Stimulated activated CD8-positive, alpha-beta memory T cell treated with anti-CD3 and anti-CD28 coated beads, Interleukin-15, amount 100 ng/mL, for 48 hours (primary cell): ENCODE results near the gene GTF2I.
"Not testable (repeated sequence)": the region's sequence is repeated elsewhere in the genome, so short reads cannot be mapped to it uniquely, and the experiment has no call there.

Experiments used
- DNase-seq, 2 donors: peaks; one replicate each; pipeline ENCODE4 v3.0.0-alpha.2; 2020; ENCODE audit warnings: low read depth in 2 of 2

GTF2I gene

DNA sequence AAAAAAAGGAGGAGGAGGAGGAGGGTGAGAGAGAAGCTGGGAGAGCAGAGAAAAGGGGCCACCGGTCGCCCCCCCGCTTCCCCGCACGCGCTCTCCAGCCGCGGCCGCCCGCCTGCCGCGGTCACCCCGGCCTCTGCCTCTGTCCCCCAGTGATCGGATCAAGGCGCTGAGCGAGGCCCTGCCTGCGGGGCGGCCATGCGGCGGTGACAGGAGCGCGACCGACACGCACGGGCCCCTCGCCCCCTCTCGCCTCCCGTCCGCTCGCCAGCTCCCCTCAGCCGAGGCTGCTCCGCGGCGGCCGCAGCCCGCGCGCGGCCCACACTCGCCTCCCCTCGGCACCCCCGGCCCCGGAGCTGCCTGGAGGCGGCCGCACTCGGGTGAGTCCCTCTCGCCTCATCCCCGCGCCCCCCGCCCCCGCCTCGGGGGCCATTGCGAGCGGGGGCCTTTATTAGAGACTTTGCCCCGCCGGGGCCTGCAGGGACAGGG, at the start of gene GTF2I:
Gene GTF2I (plus strand): TSS at position 27 of the 486 bp plus-strand sequence. CDS start 31,411 bp downstream, outside the sequence.
- no peak for DNase-seq

DNA sequence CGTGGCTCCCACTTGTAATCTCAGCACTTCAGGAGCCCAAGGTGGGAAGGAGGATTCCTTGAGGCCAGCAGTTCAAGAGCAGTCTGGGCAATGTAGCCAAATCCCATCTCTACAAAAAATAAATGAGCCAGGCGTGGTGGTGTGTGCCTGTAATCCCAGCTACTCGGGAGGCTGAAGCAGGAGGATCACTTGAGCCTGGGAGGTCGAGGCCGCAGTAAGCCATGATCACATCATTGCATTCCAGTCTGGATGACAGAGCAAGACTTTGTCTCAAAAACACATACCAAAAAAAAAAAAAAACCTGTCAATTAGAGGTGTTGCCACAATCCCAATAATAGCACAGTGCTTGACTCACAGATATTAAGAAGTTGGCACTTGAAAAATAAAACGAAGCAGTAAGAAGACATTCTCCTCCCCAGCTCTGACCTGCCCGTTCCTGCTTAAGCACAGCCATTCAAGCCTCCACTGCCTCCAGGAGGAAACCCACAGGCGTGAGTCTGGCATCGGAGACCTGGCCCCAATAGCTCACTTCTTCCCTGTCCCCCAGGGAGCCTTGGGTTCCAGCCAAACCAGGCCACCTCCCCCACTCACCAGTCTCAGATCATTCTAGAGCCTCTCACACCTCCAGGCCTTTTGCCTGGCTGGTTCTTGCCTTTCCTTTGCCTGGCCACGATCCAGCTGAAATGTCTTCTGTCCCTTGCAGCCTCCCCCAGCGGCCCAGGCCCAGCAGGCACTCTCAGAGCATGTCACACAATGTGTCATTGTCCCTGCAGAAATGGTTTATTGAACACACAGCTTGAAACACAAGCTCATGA, 45.3 kb upstream of the GTF2I start:
- DNase-seq, result no peak

DNA sequence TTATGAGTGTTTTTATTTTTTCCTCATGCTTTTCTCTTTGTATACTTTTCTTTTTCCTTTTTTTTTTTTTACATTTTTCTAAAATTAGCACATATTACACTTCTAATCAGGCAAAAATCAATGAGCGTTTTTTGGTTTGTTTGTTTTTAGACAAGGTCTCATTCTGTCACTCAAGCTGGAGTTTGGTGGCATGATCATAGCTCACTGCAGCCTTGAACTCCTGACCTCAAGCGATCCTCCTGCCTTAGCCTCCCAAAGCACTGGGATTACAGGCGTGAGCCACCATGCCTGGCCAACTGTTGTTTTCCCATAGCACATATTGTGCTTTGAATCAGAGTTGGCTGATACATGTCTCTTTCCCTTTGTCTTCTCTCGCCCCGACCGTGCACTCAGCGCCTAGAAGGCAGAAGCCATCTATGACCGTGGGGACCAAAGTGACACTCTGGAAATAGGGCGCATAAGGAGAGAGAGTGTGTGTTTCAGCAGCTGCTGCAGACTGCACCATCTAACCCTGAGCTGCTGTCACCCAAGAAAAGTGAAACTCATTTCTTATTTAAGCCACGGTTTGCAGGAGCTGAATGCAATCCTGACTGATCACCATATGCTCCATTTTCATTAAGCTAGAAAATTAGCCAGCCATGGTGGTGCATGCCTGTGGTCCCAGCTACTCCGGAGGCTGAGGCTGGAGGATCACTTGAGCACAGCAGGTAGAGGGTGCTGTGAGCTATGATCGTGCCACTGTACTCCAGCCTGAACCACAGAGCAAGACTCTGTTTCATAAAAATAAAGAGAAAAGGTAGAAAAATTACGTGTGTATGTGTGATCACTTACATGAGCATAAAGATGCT, 41.4 kb upstream of the GTF2I start:
- no peak for DNase-seq

DNA sequence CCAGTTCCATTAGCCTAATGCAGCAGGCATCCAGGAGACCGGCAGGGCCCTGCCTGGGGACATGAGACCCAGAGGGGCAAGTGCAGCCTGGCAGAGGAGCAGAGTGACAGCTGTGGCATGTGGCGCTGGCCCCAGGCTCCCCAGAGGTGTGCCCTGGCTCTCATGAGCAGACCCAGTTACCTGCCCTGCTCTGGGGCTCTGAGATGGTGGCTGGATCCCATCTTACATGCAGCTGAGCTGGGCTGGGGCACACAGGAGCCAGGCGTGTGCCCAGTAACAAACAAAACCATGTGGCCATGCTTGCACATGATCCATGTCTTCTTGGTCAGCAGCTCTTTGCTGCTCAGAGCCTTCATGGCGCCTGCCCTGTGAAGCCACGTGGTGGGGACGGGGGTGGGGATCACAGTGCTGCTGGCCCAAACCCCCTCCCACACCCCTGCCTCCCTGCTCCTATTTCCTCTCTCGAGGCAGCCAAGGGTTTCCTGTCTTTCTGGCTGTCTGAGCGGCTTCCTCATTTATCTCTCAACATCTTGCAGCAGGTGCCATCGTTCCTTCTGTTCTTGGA, 40.3 kb upstream of the GTF2I start:
- DNase-seq, result no peak

DNA sequence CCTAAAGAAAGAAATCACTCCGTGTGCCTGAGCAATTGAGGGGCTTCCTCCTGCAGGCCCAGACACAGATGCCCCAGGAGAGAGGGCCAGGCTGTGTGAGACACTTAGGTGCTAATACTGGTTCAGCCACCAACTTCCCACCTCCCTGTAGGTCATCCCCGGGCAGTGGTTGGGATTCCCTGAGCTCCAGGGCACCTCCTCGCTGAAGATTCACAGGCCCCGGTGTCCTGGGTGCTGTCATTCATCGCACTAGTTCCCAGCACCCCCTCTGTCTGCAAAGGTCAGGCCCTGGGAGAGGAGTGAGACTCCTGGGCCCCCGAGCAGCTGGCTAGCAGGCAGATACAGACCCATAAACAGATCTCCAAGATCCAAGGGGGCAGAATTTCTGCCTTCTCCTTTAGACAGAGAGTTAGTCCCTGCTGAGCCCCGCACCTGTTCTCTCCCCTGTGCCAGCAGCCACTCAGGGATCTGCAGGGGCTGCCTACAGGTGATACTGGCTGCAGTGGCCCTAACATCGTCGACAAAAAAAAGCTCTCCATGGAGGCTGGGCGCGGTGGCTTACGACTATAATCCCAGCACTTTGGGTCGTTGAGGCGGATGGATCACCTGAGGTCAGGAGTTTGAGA, 38.2 kb upstream of the GTF2I start:
- DNase-seq, result no peak

DNA sequence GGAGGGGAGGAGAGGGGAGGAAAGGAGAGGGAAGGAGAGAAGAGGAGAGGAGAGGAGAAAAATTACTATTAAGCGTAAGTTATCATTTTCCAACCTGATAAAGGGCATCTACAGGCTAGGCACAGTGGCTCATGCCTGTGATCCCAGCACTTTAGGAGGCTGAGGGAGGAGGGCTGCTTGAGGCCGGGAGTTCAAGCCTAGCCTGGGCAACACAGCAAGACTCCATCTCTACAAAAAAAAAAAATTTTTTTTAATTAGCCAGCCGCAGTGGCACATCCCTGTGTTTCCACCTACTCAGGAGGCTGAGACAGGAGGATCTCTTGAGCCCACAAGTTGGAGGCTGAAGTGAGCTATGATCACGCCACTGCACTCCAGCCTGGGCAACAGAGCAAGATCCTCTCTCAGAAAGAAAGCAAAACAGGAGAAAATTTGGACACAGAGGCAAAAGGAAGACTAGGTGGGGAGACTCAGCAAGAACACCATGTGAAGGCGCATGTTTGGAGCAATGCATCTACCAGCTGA, 35.2 kb upstream of the GTF2I start:
- DNase-seq, result no peak

DNA sequence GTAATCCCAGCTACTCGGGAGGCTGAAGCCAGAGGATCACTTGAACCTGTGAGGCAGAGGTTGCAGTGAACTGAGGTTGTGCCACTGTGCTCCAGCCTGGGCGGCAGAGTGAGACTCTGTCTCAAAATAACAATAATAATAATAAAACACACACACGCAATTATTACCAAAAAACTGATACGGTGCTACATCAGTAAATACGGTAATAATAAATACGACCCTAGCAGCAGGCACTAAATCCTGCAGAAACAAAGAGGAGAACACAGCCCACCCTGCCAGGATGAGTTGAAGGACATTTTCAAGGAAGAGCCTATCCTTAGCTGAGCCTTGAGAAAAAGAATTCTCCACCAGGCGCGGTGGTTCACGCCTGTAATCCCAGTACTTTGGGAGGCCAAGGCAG, 34.4 kb upstream of the GTF2I start:
- DNase-seq, result no peak

DNA sequence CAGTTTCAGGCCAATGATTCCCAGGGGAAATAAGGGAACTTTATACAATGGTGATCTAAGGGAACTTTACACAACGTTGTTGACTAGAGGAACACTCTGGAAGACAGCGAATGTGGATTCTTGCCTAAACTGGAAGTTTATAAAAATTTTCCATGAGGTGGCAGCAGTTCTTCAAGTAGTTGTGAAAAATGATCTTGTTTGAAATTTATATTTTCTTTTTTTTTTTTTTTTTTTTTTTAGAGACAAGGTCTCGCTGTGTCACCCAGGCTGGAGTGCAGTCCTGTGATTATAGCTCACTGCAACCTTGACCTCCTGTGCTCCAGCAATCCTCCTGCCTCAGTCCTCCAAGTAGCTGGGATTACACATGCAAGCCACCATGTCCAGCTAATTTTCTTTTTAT, 32.1 kb upstream of the GTF2I start:
- DNase-seq, result no peak

DNA sequence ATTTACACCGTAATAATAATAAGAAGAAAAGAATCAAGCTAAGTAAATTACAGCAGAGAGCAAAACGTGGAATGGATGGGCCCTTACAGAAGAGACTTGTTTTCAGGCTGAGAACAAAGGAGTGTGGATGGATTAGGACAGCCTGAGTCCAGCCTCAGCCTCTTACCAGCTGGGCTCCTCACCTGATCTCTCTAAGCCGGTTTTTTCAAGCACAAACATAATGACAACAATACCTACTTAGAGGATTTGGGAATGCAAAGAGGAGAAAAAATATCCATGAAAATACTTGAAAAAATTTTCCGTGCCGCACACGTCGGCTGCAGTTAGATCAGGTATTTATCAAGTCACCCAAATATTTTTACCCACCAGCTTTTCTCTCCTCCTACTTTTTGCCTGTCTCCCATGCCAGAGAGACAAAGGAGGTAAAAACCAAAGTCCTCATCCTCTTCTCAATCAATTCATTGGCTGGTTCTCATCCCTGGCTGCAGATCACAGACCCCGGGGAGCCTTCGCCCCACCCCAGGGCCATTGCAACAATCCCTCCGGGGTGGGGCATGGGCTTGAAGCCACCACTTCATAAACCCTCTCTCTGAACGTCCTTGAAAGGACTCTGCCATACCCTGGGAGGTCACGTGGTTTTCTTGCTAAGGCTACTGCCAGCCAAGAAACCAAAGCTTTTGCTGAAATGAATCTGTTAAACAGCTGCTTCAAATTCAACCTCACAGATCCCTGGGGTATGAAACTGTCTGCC, 29.7 kb upstream of the GTF2I start:
- no peak for DNase-seq

DNA sequence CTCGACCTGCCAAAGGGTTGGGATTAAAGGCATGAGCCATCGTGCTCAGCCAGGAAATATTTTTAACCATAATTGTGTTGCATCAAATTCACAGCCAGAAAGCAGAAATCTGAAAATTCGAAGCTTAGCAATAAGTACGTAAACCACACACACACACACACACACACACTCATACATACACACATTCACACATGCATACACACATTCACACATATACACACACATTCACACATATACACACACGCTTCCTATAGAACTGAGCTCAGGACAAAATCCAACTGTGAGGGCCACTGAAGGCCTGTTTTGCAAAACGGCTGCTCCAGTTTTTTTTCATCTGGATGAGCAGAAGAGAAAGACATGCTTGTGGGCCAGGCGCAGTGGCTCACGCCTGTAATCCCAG, 25.0 kb upstream of the GTF2I start:
- no peak for DNase-seq

DNA sequence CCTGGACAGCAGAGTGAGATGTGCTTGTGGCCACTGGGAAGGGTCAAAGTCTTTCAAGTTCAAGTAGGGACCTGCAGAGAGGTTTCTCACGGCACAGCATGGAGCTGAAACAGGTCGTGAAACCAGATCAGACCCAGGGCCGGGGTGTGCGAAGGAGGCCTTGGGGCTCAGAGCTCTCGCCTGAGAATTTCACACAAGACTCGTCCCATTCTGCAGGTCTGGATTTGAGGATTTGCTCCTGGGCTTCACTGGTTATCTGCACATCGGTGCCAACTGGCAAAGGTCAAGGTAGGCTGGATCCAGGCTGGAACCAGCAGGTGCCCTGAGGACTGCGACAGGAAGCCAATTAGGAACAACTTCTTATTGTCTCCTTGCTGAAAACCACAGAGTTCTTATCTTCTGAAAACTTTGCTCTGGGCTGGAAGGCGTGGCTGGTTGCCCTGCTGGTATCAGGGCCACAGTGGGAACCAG, 24.0 kb upstream of the GTF2I start:
- DNase-seq, result no peak

DNA sequence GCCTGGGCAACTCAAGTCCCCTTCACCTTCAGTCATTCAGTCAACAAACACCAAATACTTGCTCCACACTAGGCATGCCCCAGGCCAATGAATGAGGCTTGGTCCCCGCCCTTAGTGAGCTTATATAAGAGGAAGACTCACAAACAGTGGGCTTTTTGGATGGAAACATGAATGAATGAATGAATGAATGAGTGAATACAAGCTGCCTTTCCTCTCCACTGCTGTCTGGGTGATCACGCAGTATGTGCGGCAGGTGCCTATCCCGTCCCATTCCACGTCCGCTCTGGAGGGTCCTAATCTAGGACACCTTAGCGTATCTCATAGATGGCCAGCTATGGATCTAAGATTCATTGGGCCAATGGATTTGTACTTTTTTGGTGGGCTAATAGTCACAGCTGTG, 19.8 kb upstream of the GTF2I start:
- DNase-seq, result no peak

DNA sequence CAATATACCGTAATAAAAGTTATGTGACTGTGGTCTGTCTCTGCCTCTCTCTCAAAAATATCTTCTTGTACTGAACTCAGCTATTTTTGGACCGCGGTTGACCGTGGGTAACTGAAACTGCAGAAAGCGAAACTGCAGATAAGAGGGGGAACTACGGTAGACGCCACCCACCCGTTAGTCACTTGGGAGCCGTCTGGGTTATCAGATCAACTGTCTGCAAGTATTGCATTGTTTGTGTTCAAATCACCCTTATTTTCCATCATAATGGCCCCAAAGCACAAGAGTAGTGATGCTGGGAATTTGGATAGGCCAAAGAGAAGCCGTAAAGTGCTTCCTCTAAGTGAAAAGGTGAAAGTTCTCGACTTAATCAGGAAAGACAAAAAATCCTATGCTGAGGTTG, 7.5 kb upstream of the GTF2I start:
- peak; percentile 75 to 78 for DNase-seq

DNA sequence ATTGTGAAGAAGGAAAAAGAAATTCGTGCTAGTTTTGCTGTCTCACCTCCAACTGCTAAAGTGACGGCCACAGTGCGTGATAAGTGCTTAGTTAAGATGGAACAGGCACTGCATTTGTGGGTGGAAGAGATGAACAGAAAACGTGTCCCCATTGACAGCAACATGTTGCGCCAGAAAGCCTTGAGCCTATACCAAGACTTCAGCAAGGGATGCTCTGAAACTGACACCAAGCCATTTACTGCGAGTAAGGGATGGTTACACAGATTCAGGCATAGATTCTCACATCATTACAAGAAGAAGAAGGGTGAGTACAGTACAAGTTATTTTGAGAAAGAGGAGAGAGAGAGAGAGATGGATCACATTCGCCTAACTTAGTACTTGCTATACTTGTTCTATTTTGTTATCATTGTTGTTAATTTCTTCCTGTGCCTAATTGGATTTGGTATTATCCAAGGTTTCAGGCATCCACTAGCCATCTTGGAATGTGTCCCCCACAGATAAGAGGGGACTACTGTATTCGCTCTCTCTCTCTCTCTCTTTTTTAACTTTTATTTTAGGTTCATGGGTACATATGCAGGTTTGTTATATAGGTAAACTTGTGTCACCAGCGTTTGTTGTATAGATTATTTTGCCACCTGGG, 6.9 kb upstream of the GTF2I start:
- peak in 1 of 2 donors; percentile 23 for DNase-seq

DNA sequence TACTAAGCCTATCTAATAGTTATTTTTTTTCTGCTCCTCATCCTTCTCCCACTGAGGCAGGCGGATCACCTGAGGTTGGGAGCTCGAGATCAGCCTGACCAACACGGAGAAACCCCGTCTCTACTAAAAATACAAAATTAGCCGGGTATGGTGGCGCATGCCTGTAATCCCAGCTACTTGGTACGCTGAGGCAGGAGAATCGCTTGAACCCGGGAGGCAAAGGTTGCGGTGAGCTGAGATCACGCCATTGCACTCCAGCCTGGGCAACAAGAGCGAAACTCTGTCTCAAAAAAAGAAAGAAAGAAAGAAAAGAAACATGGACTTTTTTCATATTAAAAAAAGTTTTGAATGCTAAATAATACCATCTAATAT, 6.4 kb upstream of the GTF2I start:
- not testable (repeated sequence) for DNase-seq

DNA sequence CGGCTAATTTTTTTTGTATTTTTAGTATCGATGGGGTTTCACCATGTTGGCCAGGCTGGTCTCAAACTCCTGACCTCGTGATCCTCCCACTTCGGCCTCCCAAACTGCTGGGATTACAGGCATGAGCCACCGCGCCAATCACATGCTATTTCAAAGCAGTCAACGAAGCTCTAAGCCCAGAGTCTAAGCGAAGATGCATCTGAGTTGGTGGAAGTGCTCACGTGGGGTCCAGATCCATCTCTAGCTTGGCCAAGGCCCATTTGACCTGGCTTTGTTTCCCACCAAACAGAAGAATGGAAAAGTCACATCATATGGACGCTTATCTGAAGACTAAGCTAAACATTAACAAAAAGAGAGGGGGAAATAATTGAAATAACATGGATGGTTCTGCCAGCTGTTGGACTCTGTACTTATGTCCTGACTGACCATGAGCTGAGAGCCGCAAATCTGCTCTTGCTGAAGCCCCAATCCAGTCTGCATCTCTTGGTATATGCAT, 3.8 kb upstream of the GTF2I start:
- no peak for DNase-seq

DNA sequence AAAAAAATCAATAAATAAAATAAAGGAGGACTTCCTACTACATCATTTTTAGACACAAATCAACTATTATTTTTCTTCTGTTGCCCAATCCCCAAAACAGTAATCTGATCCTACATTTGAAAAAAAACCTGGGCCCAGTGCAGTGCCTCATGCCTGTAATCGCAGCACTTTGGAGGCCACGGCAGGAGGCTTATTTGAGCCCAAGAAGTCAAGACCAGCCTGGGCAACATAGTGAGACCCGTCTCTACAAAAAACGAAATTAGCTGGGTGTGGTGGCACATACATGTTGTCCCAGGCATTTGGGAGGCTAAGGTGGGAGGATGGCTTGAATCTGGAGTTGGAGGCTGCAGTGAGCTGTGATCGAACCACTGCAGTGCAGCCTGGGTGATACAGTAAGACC, 2.7 kb upstream of the GTF2I start:
- DNase-seq, result no peak

DNA sequence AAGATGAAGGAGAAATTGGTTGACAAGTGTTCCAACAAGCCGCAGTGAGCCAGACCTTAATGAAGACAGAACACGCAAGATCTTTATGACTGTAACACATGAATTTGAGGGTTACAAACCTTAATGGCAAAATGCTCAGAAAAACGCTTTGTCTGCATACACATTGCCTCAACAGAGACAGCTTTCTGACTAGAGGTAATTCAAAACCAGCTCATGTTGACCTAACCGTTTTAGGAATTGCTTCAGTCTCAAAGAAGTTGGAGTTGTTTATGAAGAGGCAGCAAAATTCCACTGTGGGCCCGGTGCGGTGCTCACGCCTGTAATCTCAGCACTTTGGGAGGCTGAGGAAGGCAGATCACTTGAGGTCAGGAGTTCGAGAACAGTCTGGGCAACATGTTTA, 2.2 kb upstream of the GTF2I start:
- no peak for DNase-seq

DNA sequence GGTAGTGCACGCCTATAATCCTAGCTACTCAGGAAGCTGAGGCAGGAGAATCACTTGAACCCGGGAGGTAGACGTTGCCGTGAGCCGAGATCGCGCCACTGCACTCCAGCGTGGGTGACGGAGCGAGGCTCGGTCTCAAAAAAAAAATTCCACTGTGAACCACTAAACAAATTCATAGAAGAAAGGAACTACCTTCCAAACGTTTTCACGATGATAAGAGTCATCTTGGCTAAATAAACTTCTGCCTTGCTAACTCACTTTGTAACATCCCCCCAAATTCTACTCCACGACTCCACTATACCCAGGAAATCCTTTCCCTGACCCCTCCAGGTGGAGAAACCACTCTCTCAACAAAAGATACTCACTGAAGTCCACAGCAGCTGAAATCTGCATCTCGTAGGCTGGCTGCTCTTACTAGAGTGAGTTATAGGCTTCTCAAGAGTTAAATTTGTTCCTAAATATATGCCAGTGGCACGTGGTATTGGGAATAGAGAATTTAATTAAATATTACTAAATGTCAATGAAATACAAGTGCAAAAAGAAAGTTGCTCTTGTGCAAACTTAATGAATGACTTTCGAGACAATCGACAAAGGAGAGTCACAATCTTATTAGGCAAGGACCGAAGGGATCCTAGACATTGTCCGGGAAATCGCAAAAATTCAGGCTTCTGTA, 1.6 kb upstream of the GTF2I start:
- no peak for DNase-seq

DNA sequence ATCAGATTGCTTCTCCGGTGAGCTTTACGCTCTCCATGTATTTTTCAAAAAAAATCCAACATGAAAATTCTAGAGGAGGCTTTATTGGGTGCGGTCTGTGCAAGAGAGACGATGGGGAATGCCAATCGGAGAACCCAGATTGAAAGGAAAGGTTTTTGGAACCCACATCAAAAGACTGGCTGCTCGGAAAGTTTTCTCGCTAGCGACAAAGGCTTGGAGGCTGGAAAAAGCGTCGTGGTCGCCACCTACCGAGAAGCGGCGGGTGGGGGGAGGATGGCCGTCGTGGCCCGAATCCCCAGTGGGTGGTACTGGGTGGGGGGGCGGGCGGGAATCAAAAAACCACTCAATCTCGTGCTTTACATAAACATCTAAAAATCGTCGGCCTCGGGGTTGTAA, 1.1 kb upstream of the GTF2I start:
- DNase-seq, result peak; percentile 40 to 53
